ENCODE data around the gene SCNN1A. TPM values are rescaled to one million over a fixed set of nuclear protein-coding genes. Genes with fewer than 3 reads are reported as not detected.

SCNN1A gene
- total RNA-seq, 1 donor from 2014 or later, result 1.2 TPM

- no peaks in the 10 kb centered on the region for H4K20me1 ChIP-seq (ENCODE audit: low read depth)
- no peak overlapping the region for H2AFZ ChIP-seq (replicated peaks)
- H3K4me3 Mint-ChIP-seq, result no peak overlapping the region
These were observed 11.1 kb upstream of the SCNN1A start for GRCh38 chr12:6386491-6386890.

GRCh38 chr12:6386038-6386437 is 10.7 kb upstream of the SCNN1A start:
- Histone ChIP-seq H3K9ac (no peak overlapping the region), H3K9me3 (ENCODE audit: low read depth) (no peaks in the 10 kb centered on the region), H3K27ac (no peak overlapping the region), H3K27me3 (peaks cover 20% of the 10 kb centered on the region), H3K4me2 (no peak overlapping the region), H3K36me3 (no peaks in the 10 kb centered on the region), H4K20me1 (ENCODE audit: low read depth) (no peaks in the 10 kb centered on the region), H2AFZ (replicated peaks) (no peak overlapping the region), H3K4me3 (no peak overlapping the region), H3K79me2 (ENCODE audit: low read depth) (no peaks in the 10 kb centered on the region), H3K4me1 (peaks cover 15% of the 10 kb centered on the region), H3F3A (ENCODE audit: low read depth) (peaks cover 6% of the 10 kb centered on the region)
- peaks cover 23% of the 10 kb centered on the region for H3K4me1 Mint-ChIP-seq
- no peak for DNase-seq (ENCODE audit: low spot score)
- TF ChIP-seq EZH2 (IDR thresholded peaks at IDR 0.05), result no peak
- no peak for TF ChIP-seq CTCF (IDR thresholded peaks at IDR 0.05)
- TF ChIP-seq EZH2phosphoT487 (IDR thresholded peaks at IDR 0.05), result no peak
- no peaks in the 10 kb centered on the region for H3K36me3 Mint-ChIP-seq
- no peak overlapping the region for H3K27ac Mint-ChIP-seq
- no peaks in the 10 kb centered on the region for H3K9me3 Mint-ChIP-seq
- no peak overlapping the region for H3K4me3 Mint-ChIP-seq
- peaks cover 4% of the 10 kb centered on the region for H3K27me3 Mint-ChIP-seq (ENCODE audit: insufficient read depth, low read depth)

More at GRCh38 chr12:6386491-6386890, 11.1 kb upstream of the SCNN1A start:
- Histone ChIP-seq H3K27me3 (peaks cover 20% of the 10 kb centered on the region), H3K27ac (no peak overlapping the region), H3K79me2 (ENCODE audit: low read depth) (no peaks in the 10 kb centered on the region), H3K4me3 (no peak overlapping the region), H3K36me3 (no peaks in the 10 kb centered on the region), H3K9me3 (ENCODE audit: low read depth) (no peaks in the 10 kb centered on the region), H3K4me2 (no peak overlapping the region), H3K4me1 (peaks cover 12% of the 10 kb centered on the region), H3F3A (ENCODE audit: low read depth) (peaks cover 3% of the 10 kb centered on the region), H3K9ac (no peak overlapping the region)
- no peak overlapping the region for H3K27ac Mint-ChIP-seq
- H3K4me1 Mint-ChIP-seq, result peaks cover 23% of the 10 kb centered on the region
- TF ChIP-seq CTCF (IDR thresholded peaks at IDR 0.05) (no peak), EZH2 (IDR thresholded peaks at IDR 0.05) (no peak), EZH2phosphoT487 (IDR thresholded peaks at IDR 0.05) (no peak)
- H3K27me3 Mint-ChIP-seq (ENCODE audit: insufficient read depth, low read depth), result peaks cover 6% of the 10 kb centered on the region
- H3K9me3 Mint-ChIP-seq, result no peaks in the 10 kb centered on the region
- H3K36me3 Mint-ChIP-seq, result no peaks in the 10 kb centered on the region
- DNase-seq (ENCODE audit: low spot score), result no peak

GRCh38 chr12:6384499-6385436 is 9.4 kb upstream of the SCNN1A start:
- H3K27ac ChIP-seq, result no peak overlapping the region
- no peak for DNase-seq (ENCODE audit: low spot score)
- H3F3A ChIP-seq (ENCODE audit: low read depth), result peaks cover 17% of the 10 kb centered on the region
- no peaks in the 10 kb centered on the region for H4K20me1 ChIP-seq (ENCODE audit: low read depth)
- H3K27me3 ChIP-seq, result peaks cover 20% of the 10 kb centered on the region
- peaks cover 4% of the 10 kb centered on the region for H3K27me3 Mint-ChIP-seq (ENCODE audit: insufficient read depth, low read depth)
- H3K9ac ChIP-seq, result no peak overlapping the region
- peaks cover 22% of the 10 kb centered on the region for H3K4me1 ChIP-seq
- no peak overlapping the region for H3K4me2 ChIP-seq
- H3K4me3 Mint-ChIP-seq, result no peak overlapping the region
- H3K9me3 Mint-ChIP-seq, result no peaks in the 10 kb centered on the region
- H3K4me1 Mint-ChIP-seq, result peaks cover 23% of the 10 kb centered on the region
- TF ChIP-seq CTCF (IDR thresholded peaks at IDR 0.05) (no peak), EZH2 (IDR thresholded peaks at IDR 0.05) (no peak), EZH2phosphoT487 (IDR thresholded peaks at IDR 0.05) (no peak)
- H2AFZ ChIP-seq (replicated peaks), result peak overlapping the region; percentile 100
- H3K36me3 ChIP-seq, result no peaks in the 10 kb centered on the region
- H3K36me3 Mint-ChIP-seq, result no peaks in the 10 kb centered on the region
- H3K79me2 ChIP-seq (ENCODE audit: low read depth), result no peaks in the 10 kb centered on the region
- H3K4me3 ChIP-seq, result no peak overlapping the region
- H3K27ac Mint-ChIP-seq, result peak overlapping the region; percentile 42
- H3K9me3 ChIP-seq (ENCODE audit: low read depth), result no peaks in the 10 kb centered on the region
